ENCODE measurements around the gene KHSRP. TPM values are rescaled to one million over a fixed set of nuclear protein-coding genes. Genes with fewer than 3 reads are reported as not detected.
A peak's percentile ranks its signal among the peaks of the same experiment; 100 is the strongest.

Gene KHSRP
- total and polyA plus RNA-seq, 2 of the 13 experiments (the other 11 are each of a cell fraction or from before 2014, with no cell fraction given), result 72.1 to 129 TPM

- TF ChIP-seq ZUFSP (CRISPR knock-in tag; IDR thresholded peaks at IDR 0.05; ENCODE audit: borderline replicate concordance), result no peak
- TF ChIP-seq ZNF280B (CRISPR knock-in tag; IDR thresholded peaks at IDR 0.05; ENCODE audit: borderline replicate concordance), result peak; percentile 64; the same call in 1 of the 2 replicates
- TF ChIP-seq ZNF224 (CRISPR knock-in tag; IDR thresholded peaks at IDR 0.05), result peak; percentile 77; the same call in 1 of the 2 replicates
- 0 out of 2 replicates have a peak, but pooled peaks have one; percentile 47 for TF ChIP-seq ZNF576 (CRISPR knock-in tag; IDR thresholded peaks at IDR 0.05)
- no peak for TF ChIP-seq ZBTB44 (CRISPR knock-in tag; IDR thresholded peaks at IDR 0.05)
- peak; percentile 60 for TF ChIP-seq GATAD2A (CRISPR knock-in tag; IDR thresholded peaks at IDR 0.05)
- peak; percentile 9; the same call in 1 of the 2 replicates for TF ChIP-seq BCL6 (CRISPR knock-in tag; IDR thresholded peaks at IDR 0.05)
- TF ChIP-seq TIGD3 (CRISPR knock-in tag; IDR thresholded peaks at IDR 0.05; ENCODE audit: borderline replicate concordance), result 0 out of 2 replicates have a peak, but pooled peaks have one; percentile 58
- TF ChIP-seq PAF1 (CRISPR knock-in tag; IDR thresholded peaks at IDR 0.05), result no peak
- 0 out of 2 replicates have a peak, but pooled peaks have one; percentile 58 for TF ChIP-seq ZNF337 (CRISPR knock-in tag; IDR thresholded peaks at IDR 0.05; ENCODE audit: borderline replicate concordance, low read depth)
- TF ChIP-seq ZNF605 (CRISPR knock-in tag; IDR thresholded peaks at IDR 0.05), result no peak; the same call in none of the 2 replicates
- TF ChIP-seq ZNF543 (CRISPR knock-in tag; IDR thresholded peaks at IDR 0.05), result no peak
- peak; percentile 37; the same call in 1 of the 2 replicates for TF ChIP-seq ZNF33B (CRISPR knock-in tag; IDR thresholded peaks at IDR 0.05)
- TF ChIP-seq SCMH1 (CRISPR knock-in tag; IDR thresholded peaks at IDR 0.05; ENCODE audit: borderline replicate concordance), result no peak
- no peak for TF ChIP-seq RBAK (CRISPR knock-in tag; IDR thresholded peaks at IDR 0.05)
- TF ChIP-seq NRL (CRISPR knock-in tag; IDR thresholded peaks at IDR 0.05; ENCODE audit: borderline replicate concordance), result peak; percentile 60; the same call in 1 of the 2 replicates
- peak; percentile 19; the same call in 1 of the 2 replicates for TF ChIP-seq LBX2 (CRISPR knock-in tag; IDR thresholded peaks at IDR 0.05; ENCODE audit: borderline replicate concordance)
- TF ChIP-seq SP5 (CRISPR knock-in tag; IDR thresholded peaks at IDR 0.05; ENCODE audit: borderline replicate concordance, low read depth), result peak; percentile 62
- TF ChIP-seq ZNF776 (CRISPR knock-in tag; IDR thresholded peaks at IDR 0.05), result 0 out of 2 replicates have a peak, but pooled peaks have one; percentile 15
- no peak for TF ChIP-seq ZMYM3 (CRISPR knock-in tag; IDR thresholded peaks at IDR 0.05)
- TF ChIP-seq ATF1 (CRISPR knock-in tag; IDR thresholded peaks at IDR 0.05), result no peak
- peak; percentile 18; the same call in 1 of the 2 replicates for TF ChIP-seq HDAC2 (CRISPR knock-in tag; IDR thresholded peaks at IDR 0.05)
- no peak for TF ChIP-seq TCF7 (IDR thresholded peaks at IDR 0.05; ENCODE audit: low read depth)
Measured at GRCh38 chr19:6464070-6464873, 39.7 kb upstream of the KHSRP start, which contains the start of gene CRB3 (continued).
